BLaER1 treated with 17β-estradiol and CSF1 and Interleukin-3, amounts not matched to agents 10 nM and 100 nM (cell line): ENCODE data around the gene BARX2.

Experiments
- H3K27ac ChIP-seq, 11 experiments: shearing (Covaris generic); formaldehyde crosslinking; 2 replicates each; pipeline ENCODE4 v1.8.1; 2022
- H3K27me3 ChIP-seq, 11 experiments: shearing (Covaris generic); formaldehyde crosslinking; 2 replicates each; pipeline ENCODE4 v1.8.1; 2022
- H3K36me3 ChIP-seq, 11 experiments: shearing (Covaris generic); formaldehyde crosslinking; 2 replicates each; pipeline ENCODE4 v1.8.1; 2022
- H3K4me1 ChIP-seq, 10 experiments: shearing (Covaris generic); formaldehyde crosslinking; 2 replicates each; pipeline ENCODE4 v1.8.1; 2022
- H3K4me2 ChIP-seq, 11 experiments: shearing (Covaris generic); formaldehyde crosslinking; 2 replicates each; pipeline ENCODE4 v1.8.1; 2022
- H3K4me3 ChIP-seq, 10 experiments: shearing (Covaris generic); formaldehyde crosslinking; 2 replicates each; pipeline ENCODE4 v1.8.1; 2022
- H3K9ac ChIP-seq, 11 experiments: shearing (Covaris generic); formaldehyde crosslinking; 2 replicates each; pipeline ENCODE4 v1.8.1; 2022
- H3K9me3 ChIP-seq, 11 experiments: shearing (Covaris generic); formaldehyde crosslinking; replicated peaks in 1 of 11; 2 replicates each; pipeline ENCODE4 v1.8.1; 2022
- H4K20me1 ChIP-seq, 11 experiments: shearing (Covaris generic); formaldehyde crosslinking; 2 replicates each; pipeline ENCODE4 v1.8.1; 2022
- Cebpa-rat ChIP-seq, 11 experiments: shearing (Covaris generic); IDR thresholded peaks; 2 replicates each; pipeline ENCODE4 v1.8.1; 2022

Gene BARX2

DNA sequence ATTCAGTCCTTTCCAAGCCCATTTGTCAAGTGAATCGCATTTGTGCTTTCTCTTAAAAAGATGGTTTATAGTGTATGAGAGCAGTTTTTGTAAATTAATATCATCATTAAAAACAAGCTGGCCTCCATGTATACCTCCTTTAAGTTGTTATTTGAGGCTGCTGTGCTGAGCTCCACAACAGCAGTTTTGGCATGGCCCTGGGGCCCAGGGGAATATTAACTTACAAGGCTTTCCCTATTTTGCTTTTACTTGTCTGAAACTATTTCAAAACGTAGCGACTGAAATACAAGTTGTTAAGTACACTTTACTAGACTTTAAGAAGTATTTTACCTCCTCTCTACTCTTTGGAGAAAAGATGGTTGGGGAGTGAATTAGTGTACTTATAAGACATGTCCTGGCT, 4.9 kb upstream of the BARX2 start:
- peaks cover 0 to 7% (median 0%) of the 10 kb centered on the region in 10 experiments; a peak in 2 of 20 replicates for H3K4me1 ChIP-seq
- TF ChIP-seq Cebpa-rat (IDR thresholded peaks at IDR 0.05) = no peak
- no peak overlapping the region for H3K27ac ChIP-seq

GRCh38 chr11:129372609-129373488, 2.8 kb upstream of the BARX2 start:
- H3K27ac ChIP-seq = no peak overlapping the region
- H3K4me3 ChIP-seq = peak overlapping the region in 1 of 10 experiments; percentile 26; a peak in 2 of 20 replicates
- H3K27me3 ChIP-seq = peaks cover 77 to 96% (median 91%) of the 10 kb centered on the region in 11 experiments
- no peak overlapping the region for H3K9ac ChIP-seq
- no peaks in the 10 kb centered on the region for H3K36me3 ChIP-seq
- peaks cover 0 to 5% (median 0%) of the 10 kb centered on the region in 11 experiments; a peak in 1 of 22 replicates for H4K20me1 ChIP-seq
- H3K9me3 ChIP-seq = peaks cover 28 to 48% (median 39%) of the 10 kb centered on the region in 11 experiments
- no peak for TF ChIP-seq Cebpa-rat (IDR thresholded peaks at IDR 0.05)
- peak overlapping the region in 1 of 11 experiments; percentile 42; a peak in 2 of 22 replicates for H3K4me2 ChIP-seq
- H3K4me1 ChIP-seq = peaks cover 0 to 7% (median 0%) of the 10 kb centered on the region in 10 experiments; a peak in 3 of 20 replicates

More for the DNA sequence above, 4.9 kb upstream of the BARX2 start:
- no peaks in the 10 kb centered on the region for H3K36me3 ChIP-seq
- no peak overlapping the region for H3K4me3 ChIP-seq
- H3K4me2 ChIP-seq = no peak overlapping the region
- H3K9me3 ChIP-seq = peaks cover 28 to 40% (median 33%) of the 10 kb centered on the region in 11 experiments
- H3K9ac ChIP-seq = no peak overlapping the region
- peaks cover 0 to 5% (median 0%) of the 10 kb centered on the region in 11 experiments; a peak in 1 of 22 replicates for H4K20me1 ChIP-seq
- H3K27me3 ChIP-seq = peaks cover 55 to 74% (median 70%) of the 10 kb centered on the region in 11 experiments

DNA sequence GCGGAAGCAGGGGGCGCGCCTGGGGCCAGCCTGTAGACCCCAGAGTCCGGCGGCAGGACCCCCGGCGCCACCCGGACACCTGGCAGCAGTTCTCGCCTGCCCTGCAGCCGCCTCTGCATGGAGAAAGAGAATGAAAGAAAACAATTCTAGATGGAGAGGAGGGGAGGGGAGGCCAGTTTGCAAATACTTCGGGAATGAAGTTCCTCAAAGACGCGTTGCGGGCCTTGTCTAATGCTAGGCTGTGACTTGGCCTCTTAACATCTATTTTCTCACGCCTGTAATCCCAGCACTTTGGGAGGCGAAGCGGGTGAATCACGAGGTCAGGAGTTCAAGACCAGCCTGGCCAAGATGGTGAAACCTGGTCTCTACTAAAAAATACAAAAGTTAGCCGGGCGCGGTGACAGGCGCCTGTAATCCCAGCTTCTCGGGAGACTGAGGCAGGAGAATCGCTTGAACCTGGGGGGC, 2.1 kb upstream of the BARX2 start:
- Histone ChIP-seq H3K27me3 (peaks cover 82 to 100% (median 95%) of the 10 kb centered on the region in 11 experiments), H3K36me3 (no peaks in the 10 kb centered on the region), H3K4me3 (peak overlapping the region in 1 of 10 experiments; percentile 26; a peak in 2 of 20 replicates), H3K9ac (no peak overlapping the region), H3K4me1 (peaks cover 0 to 7% (median 0%) of the 10 kb centered on the region in 10 experiments; a peak in 3 of 20 replicates), H3K9me3 (peaks cover 28 to 48% (median 39%) of the 10 kb centered on the region in 11 experiments), H3K4me2 (peak overlapping the region in 1 of 11 experiments; percentile 42; a peak in 2 of 22 replicates), H4K20me1 (peaks cover 0 to 5% (median 0%) of the 10 kb centered on the region in 11 experiments; a peak in 1 of 22 replicates), H3K27ac (no peak overlapping the region)
- TF ChIP-seq Cebpa-rat (IDR thresholded peaks at IDR 0.05) = no peak

DNA sequence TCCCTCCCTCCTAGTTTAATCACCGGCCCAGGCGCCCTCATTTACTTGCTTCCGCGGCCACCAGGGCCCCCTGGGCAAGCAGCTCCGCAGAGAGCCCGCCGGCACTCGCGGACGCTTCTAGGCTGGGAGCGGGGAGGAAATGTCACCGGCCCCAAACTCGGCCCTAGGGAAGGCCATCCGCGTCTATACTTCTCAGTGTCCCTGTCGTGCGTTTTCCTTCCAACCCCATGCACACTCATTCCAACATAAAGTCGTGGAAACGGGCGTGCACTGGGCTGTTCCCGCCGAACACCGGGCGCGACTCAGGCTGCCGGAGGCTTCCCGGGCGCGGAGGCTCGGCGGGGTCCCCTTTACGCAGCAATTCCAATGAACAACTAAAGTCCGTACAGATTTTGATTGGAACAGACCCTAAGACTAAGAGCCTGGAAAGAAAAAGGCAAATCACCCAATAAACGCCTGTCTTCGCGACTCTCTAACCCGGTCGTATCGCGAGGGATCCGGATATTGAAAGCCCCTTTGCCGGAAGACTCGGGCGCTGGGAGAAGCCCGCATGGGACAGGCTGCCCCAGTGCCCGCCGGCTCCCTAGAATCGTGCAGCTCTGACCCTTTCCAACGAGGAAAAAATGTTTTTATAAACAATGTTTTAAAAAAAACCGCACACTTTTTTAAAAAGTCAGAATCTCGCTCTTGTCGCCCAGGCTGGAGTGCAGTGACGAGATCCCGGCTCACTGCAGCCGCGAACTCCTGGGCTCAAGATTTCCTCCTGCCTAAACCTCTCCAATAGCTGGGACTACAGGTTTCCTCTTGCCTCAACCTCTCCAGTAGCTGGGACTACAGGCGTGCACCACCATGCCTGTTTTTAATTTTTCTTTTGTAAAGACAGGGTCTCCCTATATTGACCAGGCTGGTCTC, 1.3 kb upstream of the BARX2 start:
- Histone ChIP-seq H3K4me2 (no peak overlapping the region), H4K20me1 (peaks cover 0 to 5% (median 0%) of the 10 kb centered on the region in 11 experiments; a peak in 1 of 22 replicates), H3K36me3 (no peaks in the 10 kb centered on the region), H3K9me3 (peaks cover 28 to 48% (median 39%) of the 10 kb centered on the region in 11 experiments), H3K4me3 (peak overlapping the region in 1 of 10 experiments; percentile 16; a peak in 3 of 20 replicates), H3K27ac (no peak overlapping the region), H3K27me3 (peaks cover 82 to 95% (median 90%) of the 10 kb centered on the region in 11 experiments), H3K9ac (no peak overlapping the region), H3K4me1 (peaks cover 0 to 7% (median 0%) of the 10 kb centered on the region in 10 experiments; a peak in 3 of 20 replicates)
- no peak for TF ChIP-seq Cebpa-rat (IDR thresholded peaks at IDR 0.05)

DNA sequence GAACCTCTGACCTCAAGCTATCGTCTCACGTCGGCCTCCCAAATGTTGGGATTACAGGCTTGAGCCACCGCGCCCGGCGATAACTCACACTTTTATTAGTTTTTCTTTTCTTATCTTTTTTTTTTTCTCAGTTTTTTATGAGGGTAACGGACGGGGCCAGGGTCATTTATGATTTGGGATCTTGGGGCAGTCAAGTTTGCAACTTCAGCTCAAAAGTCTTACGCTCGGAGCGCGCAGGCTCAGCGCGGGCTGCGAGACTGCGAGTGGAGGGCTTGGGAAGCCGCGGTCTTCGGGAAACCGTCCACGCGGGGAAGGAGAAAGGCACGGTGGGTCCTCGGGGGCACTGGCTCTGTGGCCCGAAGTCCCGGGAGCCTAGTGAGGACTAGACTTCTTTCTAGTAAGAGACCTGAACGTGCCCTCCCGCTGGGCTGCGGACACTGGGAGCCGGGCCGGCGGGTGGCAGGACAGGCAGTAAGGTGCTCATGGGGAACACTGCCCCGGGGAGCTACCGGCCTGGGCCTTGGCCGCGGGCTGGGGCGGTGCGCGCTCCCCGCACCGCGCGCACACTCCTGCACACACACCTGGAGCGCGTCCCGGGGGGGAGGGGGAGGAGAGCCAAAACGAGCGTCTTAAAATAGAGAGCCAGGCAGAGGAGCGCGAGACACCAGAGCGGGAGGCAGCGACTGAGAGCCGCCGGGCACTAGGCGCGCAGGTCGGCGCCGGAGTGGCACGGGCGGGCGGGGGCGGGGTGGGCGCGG, 476 bp upstream of the BARX2 start:
- no peak for TF ChIP-seq Cebpa-rat (IDR thresholded peaks at IDR 0.05)
- H3K4me1 ChIP-seq = peaks cover 0 to 7% (median 0%) of the 10 kb centered on the region in 10 experiments; a peak in 3 of 20 replicates
- H4K20me1 ChIP-seq = peaks cover 0 to 5% (median 0%) of the 10 kb centered on the region in 11 experiments; a peak in 1 of 22 replicates
- H3K4me2 ChIP-seq = peak overlapping the region in 4 of 11 experiments; percentile 33 to 76 (median 50); a peak in 7 of 22 replicates
- H3K9me3 ChIP-seq = peaks cover 28 to 48% (median 39%) of the 10 kb centered on the region in 11 experiments
- H3K4me3 ChIP-seq = peak overlapping the region in 3 of 10 experiments; percentile 34 to 43 (median 41); a peak in 5 of 20 replicates
- no peak overlapping the region for H3K9ac ChIP-seq
- H3K27me3 ChIP-seq = peaks cover 80 to 87% (median 82%) of the 10 kb centered on the region in 11 experiments
- no peaks in the 10 kb centered on the region for H3K36me3 ChIP-seq
- H3K27ac ChIP-seq = no peak overlapping the region

DNA sequence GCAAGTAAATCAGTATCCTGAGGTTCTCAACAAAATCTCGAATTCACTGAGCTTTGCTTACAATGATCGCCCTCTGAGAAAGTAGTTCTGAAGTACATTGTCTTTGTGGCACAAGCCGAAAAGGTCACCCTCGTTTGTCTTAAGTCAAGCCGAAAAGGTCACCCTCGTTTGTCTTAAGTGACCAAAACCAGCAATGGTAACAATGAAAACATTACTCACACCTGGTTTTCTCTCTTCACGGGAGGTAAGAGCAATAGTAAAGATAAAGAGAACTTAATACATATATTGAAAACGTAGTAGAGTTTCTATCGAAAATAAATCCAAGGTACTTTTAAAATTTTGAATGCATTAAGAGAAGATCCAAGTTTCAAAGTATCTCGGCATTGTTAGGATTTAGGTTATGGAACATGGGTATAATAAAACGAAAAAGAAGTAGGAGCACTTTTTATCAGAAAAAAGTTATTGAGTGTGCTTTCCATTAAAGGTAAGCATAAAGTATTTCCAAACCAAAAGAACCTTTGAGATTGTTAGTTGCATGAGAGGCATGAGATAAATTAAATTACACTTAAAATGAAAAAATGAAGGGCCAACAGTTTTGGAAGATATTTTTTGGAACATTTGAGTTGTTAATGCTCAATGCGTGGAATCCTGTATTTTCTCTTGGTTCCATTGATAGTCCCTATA, 1.2 kb downstream of the BARX2 start:
- TF ChIP-seq Cebpa-rat (IDR thresholded peaks at IDR 0.05) = no peak
- H3K27ac ChIP-seq = no peak overlapping the region
- H3K9ac ChIP-seq = no peak overlapping the region
- H3K9me3 ChIP-seq = peaks cover 28 to 45% (median 39%) of the 10 kb centered on the region in 11 experiments
- no peaks in the 10 kb centered on the region for H3K36me3 ChIP-seq
- H3K4me1 ChIP-seq = peaks cover 0 to 7% (median 0%) of the 10 kb centered on the region in 10 experiments; a peak in 3 of 20 replicates
- H4K20me1 ChIP-seq = peaks cover 0 to 5% (median 0%) of the 10 kb centered on the region in 11 experiments; a peak in 1 of 22 replicates
- H3K4me3 ChIP-seq = no peak overlapping the region
- H3K27me3 ChIP-seq = peaks cover 63 to 70% (median 65%) of the 10 kb centered on the region in 11 experiments
- H3K4me2 ChIP-seq = no peak overlapping the region

GRCh38 chr11:129377739-129378138, 2.1 kb downstream of the BARX2 start:
- H3K9ac ChIP-seq = no peak overlapping the region
- no peak overlapping the region for H3K27ac ChIP-seq
- peaks cover 0 to 7% (median 0%) of the 10 kb centered on the region in 10 experiments; a peak in 3 of 20 replicates for H3K4me1 ChIP-seq
- peaks cover 54 to 61% (median 56%) of the 10 kb centered on the region in 11 experiments for H3K27me3 ChIP-seq
- peaks cover 24 to 37% (median 34%) of the 10 kb centered on the region in 11 experiments for H3K9me3 ChIP-seq
- H4K20me1 ChIP-seq = peaks cover 0 to 5% (median 0%) of the 10 kb centered on the region in 11 experiments; a peak in 1 of 22 replicates
- H3K4me3 ChIP-seq = no peak overlapping the region
- no peaks in the 10 kb centered on the region for H3K36me3 ChIP-seq
- H3K4me2 ChIP-seq = no peak overlapping the region
- TF ChIP-seq Cebpa-rat (IDR thresholded peaks at IDR 0.05) = no peak
